NCI-H2029 treated with DMSO at 0.1 percent for 48 hours (cell line): Measurements from ENCODE around the gene ODF4.
"Not testable (repeated sequence)": the region's sequence is repeated elsewhere in the genome, so short reads cannot be mapped to it uniquely, and the experiment has no call there.

ENCODE experiments used
- DNase-seq: peaks from one replicate; lab custom pipeline; 2025; lab: John Stamatoyannopoulos, UW

ODF4 gene

DNA sequence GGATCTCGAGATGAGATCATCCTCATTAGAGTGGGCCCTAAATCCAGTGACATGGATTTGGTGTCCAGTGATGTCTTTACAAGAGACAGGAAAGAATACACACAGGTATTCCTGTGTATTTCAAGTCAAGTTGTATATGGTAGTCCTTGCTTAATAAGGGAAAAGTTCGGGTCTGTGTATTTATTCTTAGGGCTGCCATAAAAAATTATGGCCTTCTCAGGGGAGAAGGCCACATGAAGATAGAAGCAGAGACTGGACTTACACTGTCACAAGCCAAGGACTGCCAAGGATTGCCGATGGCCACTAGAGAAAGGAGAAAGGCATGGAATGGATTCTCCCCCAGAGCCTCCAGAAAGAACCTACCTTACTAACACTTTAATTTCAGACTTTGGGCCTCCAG lies 28.6 kb downstream of the ODF4 start:
- DNase-seq: no peak

GRCh38 chr17:8369944-8370343 lies 30.3 kb downstream of the ODF4 start:
- DNase-seq: no peak

- no peak for DNase-seq
Observed at GRCh38 chr17:8371786-8372185, 32.1 kb downstream of the ODF4 start.

GRCh38 chr17:8372422-8372821 lies 32.8 kb downstream of the ODF4 start:
- no peak for DNase-seq

- DNase-seq: not testable (repeated sequence)
Observed at GRCh38 chr17:8373856-8374255, 34.2 kb downstream of the ODF4 start.

GRCh38 chr17:8375738-8376259 lies 36.2 kb downstream of the ODF4 start:
- DNase-seq: no peak

DNA sequence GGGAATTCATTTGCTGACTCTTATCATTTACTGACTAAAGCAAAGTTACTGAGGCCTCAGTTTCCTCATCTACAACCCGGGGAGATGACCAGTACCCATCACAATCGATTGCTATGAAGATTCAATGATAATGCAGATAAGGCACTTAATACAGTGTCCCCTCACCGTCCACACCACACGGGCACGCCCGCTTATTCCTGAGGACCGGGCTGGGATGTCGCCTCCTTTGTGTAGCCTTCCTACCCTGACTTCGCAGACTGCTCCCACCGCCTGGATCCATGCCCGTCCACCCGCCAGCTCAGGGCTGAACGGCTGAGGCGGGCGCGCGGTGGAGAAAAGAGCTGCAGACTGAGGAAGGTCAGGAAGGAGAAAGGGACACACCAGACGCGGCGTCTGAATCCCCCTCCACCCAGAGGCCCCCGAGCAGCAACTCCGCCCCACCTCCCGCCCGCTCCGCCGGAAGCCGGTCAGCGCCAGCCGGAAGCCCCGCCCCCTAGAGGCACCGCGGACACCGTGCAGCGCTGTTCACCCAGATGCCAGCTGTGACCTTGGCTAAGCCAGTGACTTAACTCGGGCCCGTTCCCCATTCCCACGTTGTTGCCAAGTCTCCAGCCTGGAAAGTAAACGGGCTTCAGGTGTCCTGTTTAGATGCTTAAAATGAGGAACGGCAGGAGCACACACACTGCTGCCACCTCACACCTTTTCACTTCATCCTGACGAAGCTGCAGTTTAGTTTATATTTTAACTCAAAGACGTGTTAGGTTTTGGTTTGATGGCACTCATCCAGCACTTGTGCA lies 36.8 kb downstream of the ODF4 start, which contains the start of gene KRABD2:
KRABD2 (minus strand) TSS at position 434 of the 797 bp plus-strand sequence.
- peak; percentile 39 for DNase-seq

GRCh38 chr17:8377422-8377821 lies 37.8 kb downstream of the ODF4 start:
- DNase-seq: no peak

GRCh38 chr17:8378117-8378516 lies 38.5 kb downstream of the ODF4 start:
- DNase-seq: not testable (repeated sequence)

DNA sequence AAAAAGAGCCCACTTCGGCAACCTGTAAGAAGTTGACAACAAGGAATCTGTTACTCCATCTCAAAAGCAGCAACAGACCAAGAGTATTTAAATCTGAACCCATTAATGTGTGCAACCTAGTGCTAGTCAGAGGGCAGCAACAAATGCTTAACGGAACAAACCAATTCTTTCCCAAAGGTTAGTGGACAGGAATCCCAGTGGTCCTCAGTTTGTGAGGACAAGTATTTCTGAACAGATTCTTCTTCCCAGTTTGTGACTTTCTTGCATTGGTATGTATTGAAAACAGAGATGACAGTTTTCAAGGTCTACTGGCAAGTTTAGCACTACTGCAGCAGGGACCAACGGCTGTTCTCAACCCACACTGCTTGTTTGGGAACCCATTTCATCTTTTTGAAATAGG lies 40.4 kb downstream of the ODF4 start:
- no peak for DNase-seq

DNA sequence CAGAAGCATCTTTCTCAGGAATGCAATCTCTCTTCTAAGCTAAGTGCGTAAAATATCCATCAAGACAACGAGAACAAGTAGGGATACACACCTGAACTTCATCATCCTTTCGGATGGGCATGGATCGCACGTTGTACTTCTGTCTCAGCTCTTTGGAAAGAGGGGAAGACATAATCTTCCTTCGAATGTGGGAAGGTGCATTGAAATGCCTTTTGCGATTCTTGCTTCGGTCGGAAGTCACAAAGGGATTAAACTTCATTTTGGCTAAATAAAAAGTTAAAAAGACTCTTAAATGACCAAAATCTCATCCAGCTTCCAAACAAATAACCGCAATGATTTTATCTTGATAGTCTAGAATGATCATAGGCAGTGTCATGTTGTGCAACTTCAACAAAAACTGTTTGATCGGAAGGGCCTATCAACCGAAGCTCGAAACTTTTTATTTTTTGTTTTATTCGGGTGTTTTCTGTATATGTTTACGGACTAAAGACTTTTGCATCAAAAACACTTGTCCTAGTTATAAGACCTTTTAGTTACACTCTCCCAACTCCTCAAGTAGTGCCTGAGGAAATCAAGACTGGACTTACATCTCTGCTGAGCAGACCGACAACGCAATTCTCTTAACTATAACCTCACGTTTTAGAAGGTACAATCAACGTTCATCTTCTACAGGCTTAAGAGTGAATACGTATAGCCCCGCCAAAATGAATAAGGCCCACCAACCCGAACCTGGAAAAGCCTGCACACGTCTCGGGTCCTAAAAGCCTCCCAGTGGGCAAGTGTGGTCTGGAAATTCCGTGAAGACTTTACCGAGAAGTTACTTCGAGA lies 42.6 kb downstream of the ODF4 start:
- no peak for DNase-seq

- DNase-seq: no peak
Observed at GRCh38 chr17:8382880-8383142, 43.2 kb downstream of the ODF4 start.

- DNase-seq: peak; percentile 80
Observed at GRCh38 chr17:8383143-8383822, 43.6 kb downstream of the ODF4 start, which contains the start of gene RPL26. RPL26 (minus strand) TSS chr17:8383193; CDS start chr17:8382310, 883 bp downstream.

DNA sequence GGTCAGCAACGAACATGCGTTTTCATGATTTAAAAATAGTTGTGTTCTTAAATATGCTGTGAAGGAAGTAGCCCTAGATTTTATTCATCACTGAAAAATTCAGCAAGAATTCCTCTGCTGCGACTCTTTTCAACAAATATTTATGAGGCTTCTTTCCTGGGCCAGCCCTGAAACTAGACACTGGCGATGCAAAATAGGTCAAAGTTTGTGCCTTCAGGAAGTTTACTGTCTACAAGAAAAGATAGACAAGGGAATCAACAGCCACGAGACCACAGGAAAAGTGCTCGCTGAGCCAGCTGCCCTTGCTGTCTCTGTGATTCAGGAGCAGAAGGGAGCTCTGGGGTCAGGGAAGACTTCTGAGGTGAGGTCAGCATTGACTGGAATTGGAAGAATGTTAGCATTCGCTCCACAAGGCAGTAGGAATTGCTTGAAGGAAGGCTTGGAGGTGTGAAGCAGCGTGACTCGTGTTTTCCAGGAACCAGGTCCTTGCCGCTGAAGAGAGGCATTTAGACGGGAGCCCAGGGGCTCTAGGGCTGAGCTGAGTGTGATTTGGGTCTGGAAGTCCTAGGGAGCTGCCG lies 45.2 kb downstream of the ODF4 start:
- no peak for DNase-seq

DNA sequence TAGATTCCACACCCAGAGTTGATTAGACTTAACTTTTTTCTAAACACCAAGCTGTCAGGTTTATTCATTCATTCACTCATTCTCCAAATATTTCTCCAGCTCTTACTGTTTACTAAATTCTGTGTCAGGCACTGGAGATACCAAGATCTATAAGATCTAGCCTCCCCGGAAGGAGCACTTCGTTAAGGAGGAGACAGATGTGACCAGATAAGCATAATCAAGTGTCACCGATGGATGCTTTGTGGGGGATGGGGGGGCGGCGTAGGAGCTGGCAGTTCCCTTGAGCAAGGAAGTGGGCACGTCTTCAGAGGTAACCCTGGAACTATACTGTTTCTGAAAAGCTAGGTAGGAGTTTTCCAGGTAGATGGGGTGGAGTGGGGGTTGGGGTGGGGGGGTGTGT lies 47.2 kb downstream of the ODF4 start:
- no peak for DNase-seq

DNA sequence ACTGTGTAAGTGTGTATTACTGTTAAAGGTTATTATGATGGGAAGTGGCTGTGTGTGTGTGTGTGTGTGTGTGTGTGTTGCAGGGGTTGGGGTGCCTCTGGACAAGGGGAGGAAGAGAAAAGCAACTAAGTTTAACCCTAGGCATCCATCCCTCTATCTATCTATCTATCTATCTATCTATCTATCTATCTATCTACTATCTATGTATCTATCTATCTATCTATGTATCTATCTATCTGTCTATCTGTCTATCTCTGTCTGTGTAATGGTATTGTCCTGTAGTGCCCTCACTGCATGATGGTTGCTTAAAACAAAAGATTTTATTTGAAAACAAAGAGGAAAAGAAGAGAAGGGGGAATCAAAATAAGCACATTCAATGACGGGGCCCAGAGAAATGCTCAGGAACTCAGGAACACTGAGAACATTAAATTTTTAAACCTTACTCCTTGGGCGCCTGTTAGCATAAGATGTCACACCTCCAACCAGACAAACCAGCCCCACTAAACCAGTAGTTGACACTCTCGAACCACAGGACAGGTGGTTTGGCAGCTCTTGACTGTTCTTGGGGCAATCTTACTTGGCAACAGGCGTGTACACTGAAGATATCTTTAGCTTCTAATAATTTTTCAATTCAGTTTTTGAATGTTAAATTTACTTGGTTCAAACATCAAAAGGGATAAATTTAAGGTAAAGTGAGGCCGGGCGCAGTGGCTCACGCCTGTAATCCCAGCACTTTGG lies 48.4 kb downstream of the ODF4 start:
- no peak for DNase-seq

GRCh38 chr17:8391711-8392110 lies 52.1 kb downstream of the ODF4 start:
- DNase-seq: no peak

DNA sequence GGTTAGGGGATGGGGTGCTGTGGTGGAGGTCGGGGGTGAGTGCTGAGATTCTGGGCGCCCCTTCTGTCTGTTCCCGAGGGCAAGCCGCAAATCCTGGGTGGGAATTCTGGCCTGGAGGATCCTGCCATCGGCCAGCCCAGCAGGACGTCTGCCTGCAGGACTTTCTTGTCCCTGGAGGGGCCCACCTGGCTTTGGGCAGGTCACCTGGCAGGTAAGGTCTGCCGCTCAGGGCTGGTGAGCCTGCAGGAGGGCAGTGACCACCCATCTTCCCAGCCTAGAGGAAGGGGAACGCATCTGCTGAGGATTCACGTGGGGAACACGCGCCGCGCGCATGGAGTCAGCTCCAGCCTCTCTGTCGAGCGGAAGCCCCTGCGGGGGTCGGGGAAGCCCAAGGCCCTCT lies 52.6 kb downstream of the ODF4 start:
- no peak for DNase-seq

- no peak for DNase-seq
Observed at GRCh38 chr17:8392674-8393469, 53.2 kb downstream of the ODF4 start.

GRCh38 chr17:8393470-8394231 lies 54.0 kb downstream of the ODF4 start:
- DNase-seq: no peak
